ENCODE data around the gene CDH13.

The CDH13 gene

GRCh38 chr16:83661656-83662055 lies 1034.9 kb downstream of the CDH13 start:
- Histone ChIP-seq H3K9me3 (ENCODE audit: control insufficient read depth, low read length) (no peaks in the 10 kb centered on the region), H3K4me1 (ENCODE audit: control insufficient read depth, insufficient read depth, low read length) (no peaks in the 10 kb centered on the region), H3K27me3 (ENCODE audit: control insufficient read depth, insufficient read depth, low read length) (no peaks in the 10 kb centered on the region), H3K4me3 (ENCODE audit: low read length) (no peak overlapping the region), H3K36me3 (ENCODE audit: control insufficient read depth, insufficient read depth, low read length) (no peaks in the 10 kb centered on the region), H3K9ac (ENCODE audit: low read length) (no peak overlapping the region)

- H3K36me3 ChIP-seq (ENCODE audit: control insufficient read depth, insufficient read depth, low read length): no peaks in the 10 kb centered on the region
- H3K9ac ChIP-seq (ENCODE audit: low read length): no peak overlapping the region
- H3K4me3 ChIP-seq (ENCODE audit: low read length): no peak overlapping the region
- no peaks in the 10 kb centered on the region for H3K4me1 ChIP-seq (ENCODE audit: control insufficient read depth, insufficient read depth, low read length)
- H3K27me3 ChIP-seq (ENCODE audit: control insufficient read depth, insufficient read depth, low read length): no peaks in the 10 kb centered on the region
- H3K9me3 ChIP-seq (ENCODE audit: control insufficient read depth, low read length): no peaks in the 10 kb centered on the region
Measured at GRCh38 chr16:83666449-83666848, 1039.7 kb downstream of the CDH13 start.

GRCh38 chr16:83669456-83669855 lies 1042.7 kb downstream of the CDH13 start:
- no peaks in the 10 kb centered on the region for H3K36me3 ChIP-seq (ENCODE audit: control insufficient read depth, insufficient read depth, low read length)
- no peaks in the 10 kb centered on the region for H3K4me1 ChIP-seq (ENCODE audit: control insufficient read depth, insufficient read depth, low read length)
- H3K9ac ChIP-seq (ENCODE audit: low read length): no peak overlapping the region
- no peak overlapping the region for H3K4me3 ChIP-seq (ENCODE audit: low read length)
- H3K9me3 ChIP-seq (ENCODE audit: control insufficient read depth, low read length): no peaks in the 10 kb centered on the region
- no peaks in the 10 kb centered on the region for H3K27me3 ChIP-seq (ENCODE audit: control insufficient read depth, insufficient read depth, low read length)

GRCh38 chr16:83674931-83675535 lies 1048.3 kb downstream of the CDH13 start:
- H3K9me3 ChIP-seq (ENCODE audit: control insufficient read depth, low read length): no peaks in the 10 kb centered on the region
- H3K9ac ChIP-seq (ENCODE audit: low read length): no peak overlapping the region
- no peaks in the 10 kb centered on the region for H3K36me3 ChIP-seq (ENCODE audit: control insufficient read depth, insufficient read depth, low read length)
- no peaks in the 10 kb centered on the region for H3K4me1 ChIP-seq (ENCODE audit: control insufficient read depth, insufficient read depth, low read length)
- H3K27me3 ChIP-seq (ENCODE audit: control insufficient read depth, insufficient read depth, low read length): no peaks in the 10 kb centered on the region
- no peak overlapping the region for H3K4me3 ChIP-seq (ENCODE audit: low read length)

- no peak overlapping the region for H3K4me3 ChIP-seq (ENCODE audit: low read length)
- no peaks in the 10 kb centered on the region for H3K27me3 ChIP-seq (ENCODE audit: control insufficient read depth, insufficient read depth, low read length)
- no peaks in the 10 kb centered on the region for H3K4me1 ChIP-seq (ENCODE audit: control insufficient read depth, insufficient read depth, low read length)
- H3K9ac ChIP-seq (ENCODE audit: low read length): no peak overlapping the region
- no peaks in the 10 kb centered on the region for H3K9me3 ChIP-seq (ENCODE audit: control insufficient read depth, low read length)
- H3K36me3 ChIP-seq (ENCODE audit: control insufficient read depth, insufficient read depth, low read length): no peaks in the 10 kb centered on the region
Measured at GRCh38 chr16:83676086-83676485, 1049.3 kb downstream of the CDH13 start.

- Histone ChIP-seq H3K36me3 (ENCODE audit: control insufficient read depth, insufficient read depth, low read length) (no peaks in the 10 kb centered on the region), H3K4me1 (ENCODE audit: control insufficient read depth, insufficient read depth, low read length) (no peaks in the 10 kb centered on the region), H3K9ac (ENCODE audit: low read length) (no peak overlapping the region), H3K9me3 (ENCODE audit: control insufficient read depth, low read length) (no peaks in the 10 kb centered on the region), H3K4me3 (ENCODE audit: low read length) (no peak overlapping the region), H3K27me3 (ENCODE audit: control insufficient read depth, insufficient read depth, low read length) (no peaks in the 10 kb centered on the region)
Measured at GRCh38 chr16:83680980-83681379, 1054.2 kb downstream of the CDH13 start.

- Histone ChIP-seq H3K4me3 (ENCODE audit: low read length) (no peak overlapping the region), H3K36me3 (ENCODE audit: control insufficient read depth, insufficient read depth, low read length) (no peaks in the 10 kb centered on the region), H3K4me1 (ENCODE audit: control insufficient read depth, insufficient read depth, low read length) (no peaks in the 10 kb centered on the region), H3K9me3 (ENCODE audit: control insufficient read depth, low read length) (no peaks in the 10 kb centered on the region), H3K9ac (ENCODE audit: low read length) (no peak overlapping the region), H3K27me3 (ENCODE audit: control insufficient read depth, insufficient read depth, low read length) (no peaks in the 10 kb centered on the region)
Measured at GRCh38 chr16:83681381-83681956, 1054.7 kb downstream of the CDH13 start.

- Histone ChIP-seq H3K4me3 (ENCODE audit: low read length) (no peak overlapping the region), H3K9me3 (ENCODE audit: control insufficient read depth, low read length) (no peaks in the 10 kb centered on the region), H3K9ac (ENCODE audit: low read length) (no peak overlapping the region), H3K27me3 (ENCODE audit: control insufficient read depth, insufficient read depth, low read length) (no peaks in the 10 kb centered on the region), H3K4me1 (ENCODE audit: control insufficient read depth, insufficient read depth, low read length) (no peaks in the 10 kb centered on the region), H3K36me3 (ENCODE audit: control insufficient read depth, insufficient read depth, low read length) (no peaks in the 10 kb centered on the region)
Measured at GRCh38 chr16:83682116-83682867, 1055.5 kb downstream of the CDH13 start.

- no peaks in the 10 kb centered on the region for H3K9me3 ChIP-seq (ENCODE audit: control insufficient read depth, low read length)
- no peaks in the 10 kb centered on the region for H3K36me3 ChIP-seq (ENCODE audit: control insufficient read depth, insufficient read depth, low read length)
- no peak overlapping the region for H3K4me3 ChIP-seq (ENCODE audit: low read length)
- no peaks in the 10 kb centered on the region for H3K4me1 ChIP-seq (ENCODE audit: control insufficient read depth, insufficient read depth, low read length)
- no peaks in the 10 kb centered on the region for H3K27me3 ChIP-seq (ENCODE audit: control insufficient read depth, insufficient read depth, low read length)
- no peak overlapping the region for H3K9ac ChIP-seq (ENCODE audit: low read length)
Measured at GRCh38 chr16:83682868-83683235, 1056.1 kb downstream of the CDH13 start.

GRCh38 chr16:83685615-83686165 lies 1058.9 kb downstream of the CDH13 start:
- no peaks in the 10 kb centered on the region for H3K4me1 ChIP-seq (ENCODE audit: control insufficient read depth, insufficient read depth, low read length)
- no peak overlapping the region for H3K4me3 ChIP-seq (ENCODE audit: low read length)
- no peaks in the 10 kb centered on the region for H3K9me3 ChIP-seq (ENCODE audit: control insufficient read depth, low read length)
- no peak overlapping the region for H3K9ac ChIP-seq (ENCODE audit: low read length)
- no peaks in the 10 kb centered on the region for H3K36me3 ChIP-seq (ENCODE audit: control insufficient read depth, insufficient read depth, low read length)
- no peaks in the 10 kb centered on the region for H3K27me3 ChIP-seq (ENCODE audit: control insufficient read depth, insufficient read depth, low read length)

GRCh38 chr16:83686726-83687125 lies 1060.0 kb downstream of the CDH13 start:
- H3K9ac ChIP-seq (ENCODE audit: low read length): no peak overlapping the region
- H3K4me3 ChIP-seq (ENCODE audit: low read length): no peak overlapping the region
- H3K9me3 ChIP-seq (ENCODE audit: control insufficient read depth, low read length): no peaks in the 10 kb centered on the region
- no peaks in the 10 kb centered on the region for H3K36me3 ChIP-seq (ENCODE audit: control insufficient read depth, insufficient read depth, low read length)
- no peaks in the 10 kb centered on the region for H3K27me3 ChIP-seq (ENCODE audit: control insufficient read depth, insufficient read depth, low read length)
- no peaks in the 10 kb centered on the region for H3K4me1 ChIP-seq (ENCODE audit: control insufficient read depth, insufficient read depth, low read length)

GRCh38 chr16:83689385-83689831 lies 1062.6 kb downstream of the CDH13 start:
- Histone ChIP-seq H3K9me3 (ENCODE audit: control insufficient read depth, low read length) (no peaks in the 10 kb centered on the region), H3K4me1 (ENCODE audit: control insufficient read depth, insufficient read depth, low read length) (no peaks in the 10 kb centered on the region), H3K4me3 (ENCODE audit: low read length) (no peak overlapping the region), H3K36me3 (ENCODE audit: control insufficient read depth, insufficient read depth, low read length) (no peaks in the 10 kb centered on the region), H3K27me3 (ENCODE audit: control insufficient read depth, insufficient read depth, low read length) (no peaks in the 10 kb centered on the region), H3K9ac (ENCODE audit: low read length) (no peak overlapping the region)

Data from mucosa of stomach (tissue), 1 donor.